Stomach (tissue), 4 donors: ENCODE data around the gene PLEKHG4.

Experiments
- CTCF ChIP-seq, 7 experiments: fragments of 450-650 bp in 4 of 7; fragments of 200-600 bp in 3 of 7; sonication (generic) in 3 of 7; IDR thresholded peaks; one replicate each; pipeline ENCODE4 v1.5.1; 2016 to 2019; ENCODE audit warnings: antibody characterized with exemption in 7 of 7, control low read depth in 2 of 7, mild to moderate bottlenecking in 1 of 7
- EP300 ChIP-seq: sonication (generic); formaldehyde crosslinking; IDR thresholded peaks from one replicate; pipeline ENCODE4 v1.6.1; 2017; ENCODE audit warnings: antibody characterized with exemption
- POLR2A ChIP-seq, 4 donors: fragments of 450-650 bp; IDR thresholded peaks; one replicate each; pipeline ENCODE4 v1.6.1; 2016; ENCODE audit warnings: antibody characterized with exemption in 4 of 4, control low read depth in 2 of 4, mild to moderate bottlenecking in 1 of 4, moderate library complexity in 1 of 4
- POLR2AphosphoS5 ChIP-seq, 3 donors: sonication (generic); formaldehyde crosslinking; IDR thresholded peaks; one replicate each; pipeline ENCODE4 v1.6.1; 2016; ENCODE audit warnings: antibody characterized with exemption in 3 of 3

DNA sequence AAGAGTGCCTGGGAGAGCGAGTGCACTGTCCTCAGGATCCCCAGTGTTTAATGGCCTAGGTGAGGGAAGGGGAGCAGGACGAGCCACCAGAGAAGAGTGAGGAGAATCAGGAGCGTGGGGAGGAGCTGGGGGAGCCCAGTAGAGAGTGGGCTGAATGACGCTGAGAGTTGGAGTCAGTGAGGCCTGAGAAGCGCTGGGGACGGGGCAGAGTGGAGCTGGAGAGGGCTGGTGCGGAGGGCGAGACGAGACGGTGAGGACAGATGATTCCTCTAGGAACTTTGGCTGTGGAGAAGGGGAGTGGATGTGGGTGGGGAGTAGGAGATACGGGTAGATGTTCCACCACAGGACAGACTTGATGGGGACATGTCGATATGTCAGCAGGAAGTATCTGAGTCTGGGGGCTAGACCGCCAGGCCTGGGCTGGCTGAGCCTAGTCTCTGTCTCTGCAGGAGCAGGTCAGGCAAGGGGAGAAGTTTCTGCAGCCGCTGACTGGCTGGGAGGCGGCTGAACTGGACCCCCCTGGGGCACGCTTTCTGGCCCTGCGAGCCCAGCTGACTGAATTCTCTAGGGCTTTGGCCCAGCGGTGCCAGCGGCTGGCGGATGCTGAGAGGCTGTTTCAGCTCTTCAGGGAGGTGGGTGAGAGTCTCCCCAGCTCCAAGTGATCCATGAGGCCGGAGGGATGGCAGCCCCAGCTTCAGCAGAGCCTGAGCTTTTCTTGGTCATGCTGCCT, 4.7 kb downstream of the PLEKHG4 start:
- no peak for TF ChIP-seq CTCF (IDR thresholded peaks at IDR 0.05)
- TF ChIP-seq POLR2A (IDR thresholded peaks at IDR 0.05): no peak
- TF ChIP-seq EP300: no peak
- no peak for TF ChIP-seq POLR2AphosphoS5 (IDR thresholded peaks at IDR 0.05)
